Anterior cingulate cortex (tissue), 58 donors: ENCODE data around the gene ULK4.
"Not testable (repeated sequence)": the region's sequence is repeated elsewhere in the genome, so short reads cannot be mapped to it uniquely, and the experiment has no call there.

ENCODE experiments used
- DNase-seq, 58 donors: peaks; one replicate each; lab custom pipeline; 2025; lab: John Stamatoyannopoulos, UW

The ULK4 gene

GRCh38 chr3:41792806-41793205 lies 169.1 kb downstream of the ULK4 start:
- no peak for DNase-seq

- no peak for DNase-seq
Observed at GRCh38 chr3:41769106-41769505, 192.8 kb downstream of the ULK4 start.

GRCh38 chr3:41768363-41768762 lies 193.5 kb downstream of the ULK4 start:
- DNase-seq, result no peak

- not testable (repeated sequence) for DNase-seq
Observed at GRCh38 chr3:41762867-41763266, 199.0 kb downstream of the ULK4 start.

- DNase-seq, result no peak
Observed at GRCh38 chr3:41753651-41754050, 208.3 kb downstream of the ULK4 start.

GRCh38 chr3:41751597-41751996 lies 210.3 kb downstream of the ULK4 start:
- DNase-seq, result no peak

- no peak for DNase-seq
Observed at GRCh38 chr3:41749988-41750387, 211.9 kb downstream of the ULK4 start.

- DNase-seq, result no peak
Observed at GRCh38 chr3:41746215-41746614, 215.7 kb downstream of the ULK4 start.

GRCh38 chr3:41742121-41742520 lies 219.8 kb downstream of the ULK4 start:
- DNase-seq, result no peak

GRCh38 chr3:41740374-41740886 lies 221.5 kb downstream of the ULK4 start:
- no peak for DNase-seq

- no peak for DNase-seq
Observed at GRCh38 chr3:41726891-41727290, 235.0 kb downstream of the ULK4 start.

GRCh38 chr3:41717641-41718040 lies 244.3 kb downstream of the ULK4 start:
- DNase-seq, result no peak

- DNase-seq, result no peak
Observed at GRCh38 chr3:41716471-41716870, 245.4 kb downstream of the ULK4 start.

GRCh38 chr3:41715376-41715775 lies 246.5 kb downstream of the ULK4 start:
- no peak for DNase-seq

- no peak for DNase-seq
Observed at GRCh38 chr3:41711651-41712050, 250.3 kb downstream of the ULK4 start.

- DNase-seq, result no peak
Observed at GRCh38 chr3:41710646-41711388, 251.1 kb downstream of the ULK4 start.

GRCh38 chr3:41709213-41709612 lies 252.7 kb downstream of the ULK4 start:
- not testable (repeated sequence) for DNase-seq

GRCh38 chr3:41708176-41708575 lies 253.7 kb downstream of the ULK4 start:
- no peak for DNase-seq

GRCh38 chr3:41705893-41706292 lies 256.0 kb downstream of the ULK4 start:
- no peak for DNase-seq

GRCh38 chr3:41701191-41701698 lies 260.7 kb downstream of the ULK4 start:
- no peak for DNase-seq

- no peak for DNase-seq
Observed at GRCh38 chr3:41700155-41700554, 261.7 kb downstream of the ULK4 start.

- DNase-seq, result no peak
Observed at GRCh38 chr3:41698898-41699297, 263.0 kb downstream of the ULK4 start.
